Thyroid gland (tissue), 4 donors: ENCODE data around the gene ARIH2.

Experiments used
- POLR2A ChIP-seq, 2 donors: fragments of 450-650 bp; IDR thresholded peaks; one replicate each; pipeline ENCODE4 v1.6.1; 2017; ENCODE audit warnings: antibody characterized with exemption in 2 of 2, mild to moderate bottlenecking in 2 of 2, moderate library complexity in 1 of 2
- TF ChIP-seq, protein P1 (sequence below), 6 experiments: fragments of 200-600 bp in 3 of 6; fragments of 450-650 bp in 3 of 6; sonication (generic) in 3 of 6; IDR thresholded peaks; one replicate each; pipeline ENCODE4 v1.5.1; 2016 to 2019; ENCODE audit warnings: antibody characterized with exemption in 6 of 6, mild to moderate bottlenecking in 2 of 6, inconsistent platforms in 1 of 6, moderate library complexity in 1 of 6

DNA sequence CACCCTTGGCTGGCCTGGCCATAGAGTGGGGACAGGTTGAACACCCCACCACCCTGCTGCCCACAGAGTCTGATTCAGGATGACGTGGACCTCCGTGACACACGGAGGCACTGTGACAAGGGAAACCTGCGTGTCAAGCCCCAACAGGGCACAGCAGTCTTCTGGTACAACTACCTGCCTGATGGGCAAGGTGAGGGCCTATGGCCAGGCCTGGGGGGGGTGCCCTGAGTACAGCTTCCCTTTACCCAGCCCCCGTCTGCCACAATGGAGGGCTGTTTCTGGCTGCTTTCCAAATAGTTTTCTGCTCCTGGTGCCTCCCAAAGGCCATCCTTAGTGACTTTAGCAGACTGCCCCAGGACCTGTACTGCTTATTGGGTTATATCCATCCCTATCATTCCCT is 87.4 kb downstream of the ARIH2 start:
- TF ChIP-seq, protein P1, sequence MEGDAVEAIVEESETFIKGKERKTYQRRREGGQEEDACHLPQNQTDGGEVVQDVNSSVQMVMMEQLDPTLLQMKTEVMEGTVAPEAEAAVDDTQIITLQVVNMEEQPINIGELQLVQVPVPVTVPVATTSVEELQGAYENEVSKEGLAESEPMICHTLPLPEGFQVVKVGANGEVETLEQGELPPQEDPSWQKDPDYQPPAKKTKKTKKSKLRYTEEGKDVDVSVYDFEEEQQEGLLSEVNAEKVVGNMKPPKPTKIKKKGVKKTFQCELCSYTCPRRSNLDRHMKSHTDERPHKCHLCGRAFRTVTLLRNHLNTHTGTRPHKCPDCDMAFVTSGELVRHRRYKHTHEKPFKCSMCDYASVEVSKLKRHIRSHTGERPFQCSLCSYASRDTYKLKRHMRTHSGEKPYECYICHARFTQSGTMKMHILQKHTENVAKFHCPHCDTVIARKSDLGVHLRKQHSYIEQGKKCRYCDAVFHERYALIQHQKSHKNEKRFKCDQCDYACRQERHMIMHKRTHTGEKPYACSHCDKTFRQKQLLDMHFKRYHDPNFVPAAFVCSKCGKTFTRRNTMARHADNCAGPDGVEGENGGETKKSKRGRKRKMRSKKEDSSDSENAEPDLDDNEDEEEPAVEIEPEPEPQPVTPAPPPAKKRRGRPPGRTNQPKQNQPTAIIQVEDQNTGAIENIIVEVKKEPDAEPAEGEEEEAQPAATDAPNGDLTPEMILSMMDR (IDR thresholded peaks at IDR 0.05): no peak
- no peak for TF ChIP-seq POLR2A (IDR thresholded peaks at IDR 0.05)
